Keratinocyte (primary cell): ENCODE measurements around the gene SPOCK1.

Experiments used
- CTCF ChIP-seq, 3 experiments: IDR thresholded peaks in 1 of 3; conservative IDR thresholded peaks in 1 of 3; optimal IDR thresholded peaks in 1 of 3; 2 replicates in 2 of 3; 3 replicates in 1 of 3; pipeline versions ENCODE3 to v1.5.1; 2011; ENCODE audit warnings: low read length in 3 of 3, mild to moderate bottlenecking in 3 of 3, moderate library complexity in 2 of 3, control low read depth in 1 of 3, inconsistent platforms in 1 of 3; ENCODE audit not compliant: insufficient read depth in 2 of 3; ENCODE audit errors: extremely low read depth in 1 of 3
- EZH2 ChIP-seq: IDR thresholded peaks from one replicate; pipeline ENCODE4 v1.6.1; 2012; ENCODE audit warnings: inconsistent platforms, mild to moderate bottlenecking, low read length, moderate library complexity

- TF ChIP-seq CTCF (optimal IDR thresholded peaks at IDR 0.05 in 1 of 3, IDR thresholded peaks at IDR 0.05 in 1 of 3, conservative IDR thresholded peaks at IDR 0.05 in 1 of 3; ENCODE audit: extremely low read depth in 1 of 3, insufficient read depth in 2 of 3, low read length in 3 of 3) (peak in 2 of 3 experiments; percentile 7 to 36), EZH2 (no peak)
These were observed 263.9 kb downstream of the SPOCK1 start for GRCh38 chr5:137234973-137235943.
